ENCODE data around the gene CMTM7.

DNA sequence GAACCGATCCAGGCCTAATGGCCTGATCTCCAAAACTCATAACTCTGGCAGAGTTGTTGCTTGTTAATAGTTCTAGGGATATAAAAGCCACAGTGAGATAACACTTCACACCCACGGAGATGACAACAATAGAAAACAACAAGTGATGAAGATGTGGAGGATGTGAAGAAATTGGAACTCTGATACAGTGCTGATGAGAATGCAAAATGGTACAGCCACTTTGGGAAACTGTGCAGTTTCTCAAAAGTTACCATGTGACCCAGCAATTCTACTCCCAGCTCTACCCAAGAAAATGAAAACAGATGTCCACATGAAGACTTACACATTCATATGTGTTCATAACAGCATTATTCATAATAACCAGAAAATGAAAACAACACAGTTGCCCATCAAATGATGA, 3.8 kb downstream of the CMTM7 start:
- TF ChIP-seq POLR2A (IDR thresholded peaks at IDR 0.05; ENCODE audit: low read depth, low read length) (no peak), TAF1 (IDR thresholded peaks at IDR 0.05; ENCODE audit: borderline replicate concordance, low read depth, low read length) (no peak)

Data from GM12892 (cell line).